NCI-H510A (cell line): ENCODE results near the gene ZBTB7B.

Experiments
- DNase-seq: peaks from one replicate; lab custom pipeline; 2025; lab: John Stamatoyannopoulos, UW

Gene ZBTB7B

GRCh38 chr1:155003766-155004351 lies 1.3 kb downstream of the ZBTB7B start:
- DNase-seq, result no peak

DNA sequence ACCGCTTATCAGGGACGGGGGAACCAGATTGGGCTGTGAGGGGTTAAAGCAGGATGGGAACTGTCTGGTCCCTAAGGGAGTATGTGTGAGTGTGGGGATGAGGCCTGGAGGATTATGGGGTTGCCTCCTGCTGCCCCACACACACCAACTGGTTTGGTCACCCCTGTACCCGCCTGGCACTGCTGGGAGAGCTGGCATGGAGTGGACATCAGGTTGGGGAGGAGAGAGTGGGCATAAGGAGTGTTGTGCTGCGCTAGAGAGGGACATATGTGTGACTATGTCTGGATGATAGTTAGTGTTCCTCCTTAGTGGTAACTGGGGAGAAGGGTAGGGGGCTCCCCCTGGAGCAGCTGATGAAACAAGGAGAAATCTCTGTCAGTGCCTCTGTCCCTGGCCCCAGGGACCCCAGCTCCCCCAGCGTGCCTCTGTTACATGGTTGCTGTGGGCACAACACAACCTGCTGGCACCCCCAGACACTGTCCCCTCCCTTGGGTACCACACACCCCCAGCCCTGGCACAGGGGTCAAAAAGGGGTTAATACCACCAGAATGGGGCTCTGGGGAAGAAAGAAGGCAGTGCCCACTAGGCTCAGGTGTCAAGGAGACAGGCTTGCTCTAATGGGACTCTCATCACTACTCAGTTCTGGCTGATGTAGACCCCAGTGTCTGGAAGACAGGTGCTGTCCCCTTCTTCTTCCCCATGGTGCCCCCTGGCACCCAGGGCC lies 1.9 kb downstream of the ZBTB7B start:
- DNase-seq, result no peak

- DNase-seq, result no peak
Observed at GRCh38 chr1:155005076-155006011, 2.7 kb downstream of the ZBTB7B start.

DNA sequence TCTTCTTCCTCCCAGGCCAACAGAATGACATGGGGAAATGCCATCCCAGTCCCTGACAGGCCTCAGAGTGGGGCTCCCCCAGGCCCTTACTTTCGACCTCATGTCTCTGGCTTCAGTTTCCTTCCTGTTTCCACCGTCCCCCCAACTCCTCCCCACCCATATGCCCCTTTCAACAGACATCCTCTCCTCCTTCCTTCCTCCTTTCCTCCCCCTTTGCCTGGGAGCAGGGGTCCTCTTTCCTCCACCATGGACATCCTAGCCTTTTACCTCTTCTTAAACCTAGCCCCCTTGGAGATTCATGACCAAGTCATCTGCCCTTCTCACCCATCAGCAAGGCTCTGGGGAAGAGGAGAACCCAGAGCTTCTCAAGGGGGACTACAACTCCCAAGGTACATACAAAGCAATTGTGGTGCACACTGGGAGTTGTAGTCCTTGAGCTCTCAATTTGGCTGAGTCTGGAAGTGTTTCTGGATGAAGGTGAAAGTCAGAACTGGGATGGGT lies 4.0 kb downstream of the ZBTB7B start:
- no peak for DNase-seq

DNA sequence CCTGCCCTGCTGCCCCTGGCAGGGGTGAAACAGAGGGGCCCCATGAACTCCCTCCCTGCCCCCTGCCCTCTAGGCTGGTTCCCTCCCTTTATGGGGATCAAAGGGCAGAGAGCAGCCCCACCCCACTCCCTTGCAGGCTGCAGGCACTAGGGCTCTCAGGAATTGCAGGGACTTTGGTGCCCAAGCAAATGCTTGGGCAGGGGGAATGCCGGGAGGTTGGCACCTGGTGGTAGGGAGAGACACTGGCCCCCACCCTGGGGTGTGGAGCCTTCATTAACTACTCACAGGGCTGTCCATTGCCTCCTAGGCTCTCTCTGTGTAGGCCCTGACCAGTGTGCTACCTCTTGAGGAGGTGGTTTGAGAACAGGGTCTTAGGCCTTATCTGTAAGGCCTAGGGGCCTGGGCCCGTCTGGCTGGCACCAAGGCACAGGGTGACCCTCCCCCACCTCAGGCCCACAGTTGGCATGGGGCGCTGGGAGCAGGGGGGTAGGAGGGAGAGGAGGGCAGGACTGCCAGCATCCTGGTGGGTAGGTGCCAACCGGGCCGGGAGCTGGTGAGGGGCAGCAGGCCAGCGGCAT lies 4.7 kb downstream of the ZBTB7B start:
- no peak for DNase-seq

- no peak for DNase-seq
Observed at GRCh38 chr1:155008015-155008941, 5.7 kb downstream of the ZBTB7B start.

- no peak for DNase-seq
Observed at GRCh38 chr1:155009221-155009711, 6.7 kb downstream of the ZBTB7B start.

- no peak for DNase-seq
Observed at GRCh38 chr1:155009742-155010141, 7.1 kb downstream of the ZBTB7B start.

DNA sequence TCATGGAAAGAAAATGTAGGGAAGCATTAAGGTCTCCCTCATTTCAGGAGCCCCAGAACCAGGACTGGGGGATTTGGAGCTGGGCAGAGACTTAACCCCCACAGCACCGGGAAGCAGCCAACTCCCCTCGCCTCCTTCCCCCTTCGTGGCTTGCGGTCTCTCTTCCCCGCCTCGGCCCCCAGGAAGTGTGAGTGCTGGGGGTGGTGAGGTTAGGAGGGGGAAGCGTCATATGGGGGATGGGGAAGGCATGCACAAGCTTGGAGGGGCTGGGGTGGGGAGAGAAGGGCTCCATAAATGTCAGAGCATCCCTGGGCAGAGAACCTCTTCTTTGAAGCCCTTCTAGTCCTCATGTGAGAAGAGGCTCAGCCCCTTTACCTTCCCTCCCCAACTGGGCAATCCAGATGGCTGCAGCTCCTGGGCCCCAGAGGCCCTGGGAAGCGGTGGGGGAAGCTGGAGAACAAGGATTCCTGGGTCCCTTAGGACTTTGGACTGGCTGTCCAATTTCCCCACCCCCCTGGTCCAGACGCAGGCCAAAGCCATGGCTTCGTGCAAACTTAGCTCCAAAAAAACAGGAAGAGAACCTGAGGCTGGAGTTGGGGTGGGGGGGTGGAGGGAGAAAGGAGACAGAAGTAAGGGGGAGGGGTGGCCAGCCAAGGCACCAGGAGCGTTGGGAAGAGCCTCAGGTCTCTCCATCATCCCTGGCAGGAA lies 7.8 kb downstream of the ZBTB7B start:
- no peak for DNase-seq

DNA sequence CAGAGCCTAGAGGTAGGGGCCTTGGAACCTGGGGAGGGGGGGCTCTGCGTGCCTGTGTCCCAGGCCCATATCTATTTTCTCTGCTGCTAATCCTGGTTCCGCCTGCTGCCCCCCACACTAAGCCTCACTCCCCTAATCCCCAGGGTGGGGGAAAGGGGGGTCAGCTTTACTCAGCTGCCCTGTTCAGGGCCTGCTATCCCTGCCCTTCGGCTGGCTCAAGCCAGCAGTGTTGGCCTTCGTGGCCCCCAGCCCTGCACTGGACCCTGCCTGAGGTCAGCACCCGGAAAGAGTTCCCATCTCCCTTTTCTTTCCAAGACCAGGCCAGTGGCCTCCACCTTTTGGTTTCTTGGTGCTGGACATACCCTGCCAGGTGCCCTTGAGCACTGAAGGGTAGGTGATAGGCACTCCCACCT lies 8.4 kb downstream of the ZBTB7B start:
- no peak for DNase-seq

DNA sequence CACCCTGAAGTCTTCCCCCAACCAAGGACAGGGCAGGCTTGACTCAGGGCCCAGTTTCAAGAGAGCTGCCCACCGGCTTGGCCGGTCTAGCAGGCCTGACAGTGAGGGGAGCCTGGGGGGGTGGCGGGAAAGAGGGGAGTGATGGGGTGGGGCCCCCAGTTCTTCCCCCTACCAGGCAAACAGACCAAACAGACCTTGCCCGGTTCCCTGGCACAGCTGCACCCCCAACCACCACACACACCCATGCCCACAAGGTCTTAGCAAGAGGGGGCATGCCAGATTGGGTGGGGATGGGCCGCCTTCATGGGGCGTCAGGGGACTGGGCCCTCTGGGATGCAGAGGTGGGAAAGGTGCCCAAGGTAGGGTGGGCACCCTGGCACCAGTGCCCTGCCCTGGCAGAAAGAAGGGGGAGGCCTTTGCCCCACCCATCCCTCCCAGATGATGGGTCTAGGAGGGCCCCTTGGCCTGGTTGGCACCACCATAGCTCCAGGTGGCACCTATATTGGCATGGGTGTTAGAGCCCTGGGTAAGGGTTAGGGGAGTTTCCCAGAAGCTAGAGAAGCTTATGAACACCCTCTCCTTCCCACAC lies 8.9 kb downstream of the ZBTB7B start:
- DNase-seq, result no peak

GRCh38 chr1:155012026-155012546 lies 9.5 kb downstream of the ZBTB7B start:
- peak; percentile 93 for DNase-seq

- no peak for DNase-seq
Observed at GRCh38 chr1:155012776-155013602, 10.4 kb downstream of the ZBTB7B start.

- no peak for DNase-seq
Observed at GRCh38 chr1:155013632-155014031, 11.0 kb downstream of the ZBTB7B start.

DNA sequence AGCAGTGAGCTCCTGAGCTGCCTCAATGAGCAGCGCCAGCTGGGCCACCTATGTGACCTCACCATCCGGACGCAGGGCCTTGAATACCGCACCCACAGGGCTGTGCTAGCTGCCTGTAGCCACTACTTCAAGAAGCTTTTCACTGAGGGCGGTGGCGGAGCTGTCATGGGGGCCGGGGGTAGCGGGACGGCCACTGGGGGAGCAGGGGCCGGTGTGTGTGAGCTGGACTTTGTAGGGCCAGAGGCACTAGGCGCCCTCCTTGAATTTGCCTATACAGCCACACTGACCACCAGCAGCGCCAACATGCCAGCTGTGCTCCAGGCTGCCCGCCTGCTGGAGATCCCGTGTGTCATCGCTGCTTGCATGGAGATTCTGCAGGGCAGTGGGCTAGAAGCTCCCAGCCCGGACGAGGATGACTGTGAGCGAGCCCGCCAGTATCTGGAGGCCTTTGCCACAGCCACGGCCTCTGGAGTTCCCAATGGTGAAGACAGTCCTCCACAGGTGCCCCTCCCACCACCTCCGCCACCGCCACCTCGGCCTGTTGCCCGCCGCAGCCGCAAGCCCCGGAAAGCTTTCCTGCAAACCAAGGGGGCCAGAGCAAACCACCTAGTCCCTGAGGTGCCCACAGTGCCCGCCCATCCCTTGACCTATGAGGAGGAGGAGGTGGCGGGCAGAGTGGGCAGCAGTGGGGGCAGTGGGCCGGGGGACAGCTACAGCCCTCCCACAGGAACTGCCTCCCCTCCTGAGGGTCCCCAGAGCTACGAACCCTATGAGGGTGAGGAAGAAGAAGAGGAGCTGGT lies 12.3 kb downstream of the ZBTB7B start:
- no peak for DNase-seq

DNA sequence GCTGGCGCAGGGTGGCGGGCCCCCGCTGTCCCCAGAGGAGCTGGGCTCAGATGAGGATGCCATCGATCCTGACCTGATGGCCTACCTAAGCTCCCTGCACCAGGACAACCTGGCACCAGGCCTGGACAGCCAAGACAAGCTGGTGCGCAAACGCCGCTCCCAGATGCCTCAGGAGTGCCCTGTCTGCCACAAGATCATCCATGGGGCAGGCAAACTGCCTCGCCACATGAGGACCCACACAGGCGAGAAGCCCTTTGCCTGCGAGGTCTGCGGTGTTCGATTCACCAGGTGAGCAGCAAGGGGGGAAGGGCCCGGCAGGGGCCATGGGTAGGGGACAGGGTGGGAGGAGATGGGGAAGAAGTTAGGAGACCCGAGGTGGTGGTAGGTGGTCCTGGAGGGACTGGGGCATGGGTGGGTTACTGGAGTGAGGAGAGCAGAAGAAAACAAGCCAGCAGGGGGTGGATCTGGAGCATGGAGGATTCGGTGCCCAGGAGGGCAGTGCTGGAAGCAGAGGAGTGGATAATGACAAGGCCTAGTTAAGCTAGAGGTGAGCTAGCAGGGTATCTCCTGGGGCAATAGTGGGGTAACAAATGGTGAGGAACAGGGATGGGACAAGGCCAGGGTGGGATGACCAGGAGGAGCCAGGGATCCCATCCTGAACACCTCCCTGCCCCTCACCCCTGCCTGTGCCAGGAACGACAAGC lies 13.1 kb downstream of the ZBTB7B start:
- no peak for DNase-seq

DNA sequence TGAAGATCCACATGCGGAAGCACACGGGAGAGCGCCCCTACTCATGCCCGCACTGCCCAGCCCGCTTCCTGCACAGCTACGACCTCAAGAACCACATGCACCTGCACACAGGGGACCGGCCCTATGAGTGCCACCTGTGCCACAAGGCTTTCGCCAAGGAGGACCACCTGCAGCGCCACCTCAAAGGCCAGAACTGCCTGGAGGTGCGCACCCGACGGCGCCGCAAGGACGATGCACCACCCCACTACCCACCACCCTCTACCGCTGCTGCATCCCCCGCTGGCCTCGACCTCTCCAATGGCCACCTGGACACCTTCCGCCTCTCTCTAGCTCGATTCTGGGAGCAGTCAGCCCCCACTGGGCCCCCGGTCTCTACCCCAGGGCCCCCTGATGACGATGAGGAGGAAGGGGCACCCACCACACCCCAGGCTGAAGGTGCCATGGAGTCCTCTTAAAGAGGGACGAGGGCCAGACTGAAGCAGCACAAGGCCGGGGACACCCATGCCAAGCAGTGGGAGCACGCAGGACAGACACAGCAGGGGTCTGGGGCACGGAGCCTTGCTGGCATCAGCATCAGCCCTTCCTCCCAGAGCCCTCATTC lies 13.7 kb downstream of the ZBTB7B start:
- no peak for DNase-seq
